B cell (primary cell): Measurements from ENCODE around the gene CCDC187. TPM values are rescaled to one million over a fixed set of nuclear protein-coding genes. Genes with fewer than 3 reads are reported as not detected.

ENCODE experiments used
- ATAC-seq: fragments of 200-7000 bp; cut with Tn5 transposase; one replicate; pipeline ENCODE4 v1.10.0; 2021; ENCODE audit warnings: low read depth, mild to moderate bottlenecking, moderate number of reproducible peaks, moderate library complexity
- CTCF ChIA-PET: fragments of 350-600 bp; sonication (Branson Sonifier 250); formaldehyde crosslinking; loops from one replicate; lab custom pipeline; 2021; ENCODE audit warnings: antibody characterized with exemption, inconsistent platforms; lab: Charles Lee
- POLR2A ChIA-PET: fragments of 350-600 bp; sonication (Branson Sonifier 250); formaldehyde crosslinking; loops from one replicate; lab custom pipeline; 2021; ENCODE audit warnings: antibody characterized with exemption; lab: Charles Lee
- DNase-seq: peaks from one replicate; pipeline ENCODE4 v3.0.0; 2013
- H2AFZ ChIP-seq: 2 replicates; pipeline ENCODE4 v1.6.1; 2012; ENCODE audit warnings: mild to moderate bottlenecking, low read depth, low read length; ENCODE audit not compliant: insufficient read depth, poor library complexity, severe bottlenecking
- H3K27ac ChIP-seq, 2 donors: 1 replicate in 1 of 2; 2 replicates in 1 of 2; pipeline ENCODE4 v1.5.1; 2012 to 2013; ENCODE audit warnings: low read length in 2 of 2, mild to moderate bottlenecking in 2 of 2, moderate library complexity in 1 of 2
- H3K27me3 ChIP-seq, 4 experiments: fragments of 200-600 bp in 1 of 4; sonication (generic) in 1 of 4; replicated peaks in 1 of 4; 1 replicate in 2 of 4; 2 replicates in 2 of 4; pipeline versions ENCODE4 v1.6.1 to v1.7.0; 2013 to 2016; ENCODE audit warnings: low read length in 3 of 4, mild to moderate bottlenecking in 2 of 4, mixed read lengths in 1 of 4, moderate library complexity in 1 of 4; ENCODE audit not compliant: insufficient read depth in 4 of 4, control insufficient read depth in 3 of 4; ENCODE audit errors: control extremely low read depth in 1 of 4
- H3K36me3 ChIP-seq, 2 experiments: replicated peaks in 1 of 2; 1 replicate in 1 of 2; 2 replicates in 1 of 2; pipeline versions ENCODE4 v1.6.1 to v1.7.1; 2013; ENCODE audit warnings: low read length in 1 of 2; ENCODE audit not compliant: insufficient read depth in 2 of 2, control insufficient read depth in 1 of 2; ENCODE audit errors: control extremely low read depth in 1 of 2, extremely low read depth in 1 of 2
- H3K4me1 ChIP-seq, 2 donors: fragments of 200-600 bp in 1 of 2; sonication (generic) in 1 of 2; 1 replicate in 1 of 2; 2 replicates in 1 of 2; pipeline versions ENCODE4 v1.5.1 to v1.6.1; 2013 to 2017; ENCODE audit warnings: low read length in 2 of 2; ENCODE audit not compliant: control insufficient read depth in 2 of 2, insufficient read depth in 2 of 2
- H3K4me2 ChIP-seq: replicated peaks from 2 replicates; pipeline ENCODE3; 2012; ENCODE audit warnings: mild to moderate bottlenecking, low read depth, low read length; ENCODE audit not compliant: poor library complexity, severe bottlenecking
- H3K4me3 ChIP-seq, 5 experiments: fragments of 200-600 bp in 1 of 5; sonication (generic) in 1 of 5; 1 replicate in 3 of 5; 2 replicates in 2 of 5; pipeline versions ENCODE4 v1.5.1 to v1.7.0; 2011 to 2016; ENCODE audit warnings: low read length in 4 of 5, mild to moderate bottlenecking in 4 of 5, low read depth in 2 of 5, control low read depth in 1 of 5, moderate library complexity in 1 of 5; ENCODE audit not compliant: insufficient read depth in 1 of 5; ENCODE audit errors: control extremely low read depth in 1 of 5, extremely low read depth in 1 of 5
- H3K79me2 ChIP-seq: fragments of 200-600 bp; sonication (generic); one replicate; pipeline ENCODE4 v1.6.0; 2016; ENCODE audit warnings: low read length; ENCODE audit not compliant: control insufficient read depth, insufficient read depth
- H3K9ac ChIP-seq: fragments of 200-600 bp; sonication (generic); 2 replicates; pipeline ENCODE4 v1.6.1; 2017; ENCODE audit warnings: mild to moderate bottlenecking, low read length, moderate library complexity
- H3K9me3 ChIP-seq, 3 donors: one replicate each; pipeline versions ENCODE4 v1.6.1 to v1.7.1; 2013; ENCODE audit warnings: low read length in 2 of 3; ENCODE audit not compliant: control insufficient read depth in 2 of 3, insufficient read depth in 1 of 3; ENCODE audit errors: control extremely low read depth in 1 of 3
- H4K20me1 ChIP-seq: 2 replicates; pipeline ENCODE4 v1.6.0; 2012; ENCODE audit warnings: mild to moderate bottlenecking, low read length; ENCODE audit not compliant: insufficient read depth, control insufficient read depth, poor library complexity, severe bottlenecking
- H3K27ac Mint-ChIP-seq: one replicate; pipeline ENCODE4 v1.8.0; 2021; ENCODE audit warnings: mixed read lengths
- H3K27me3 Mint-ChIP-seq: one replicate; pipeline ENCODE4 v1.8.0; 2021; ENCODE audit warnings: mixed read lengths
- H3K4me1 Mint-ChIP-seq: one replicate; pipeline ENCODE4 v1.8.0; 2021; ENCODE audit warnings: mixed read lengths
- H3K4me3 Mint-ChIP-seq: one replicate; pipeline ENCODE4 v1.8.0; 2021; ENCODE audit warnings: mixed read lengths
- H3K9me3 Mint-ChIP-seq: one replicate; pipeline ENCODE4 v1.8.0; 2022; ENCODE audit warnings: mixed read lengths; ENCODE audit not compliant: insufficient read depth
- EZH2 ChIP-seq: IDR thresholded peaks from 2 replicates; pipeline ENCODE4 v1.6.1; 2012; ENCODE audit warnings: borderline replicate concordance, low read depth, mild to moderate bottlenecking, moderate library complexity, low read length; ENCODE audit not compliant: insufficient read depth, poor library complexity, severe bottlenecking
- WGBS: methylation state at CpG from one replicate; pipeline ENCODE4 v1.1.5; 2013; ENCODE audit warnings: missing lambda C conversion rate; ENCODE audit not compliant: insufficient coverage; 5-methylcytosine and 5-hydroxymethylcytosine counted together
- intact Hi-C: fragments of 100-400 bp; cut with micrococcal nuclease; formaldehyde crosslinking; loops from one replicate; pipeline ENCODE4 v1.10.0; 2022
- polyA plus RNA-seq: library from polyadenylated mRNA; depleted of rRNA; stranded (reverse); fragments of >200 nt; gene quantifications from 2 replicates; pipeline ENCODE4 v1.2.3, GENCODE V29; 2012
- total RNA-seq, 2 donors: library from RNA; stranded (reverse); fragments of 120-200 nt in 1 of 2; gene quantifications; 1 replicate in 1 of 2; 2 replicates in 1 of 2; pipeline versions ENCODE4 v1.2.3 to v1.2.4, GENCODE V29; 2013 to 2022
- TF ChIP-seq, protein P1 (sequence below): fragments of 200-600 bp; IDR thresholded peaks from one replicate; pipeline ENCODE4 v1.8.0; 2022; ENCODE audit warnings: antibody characterized with exemption, mild to moderate bottlenecking

CCDC187 gene
- total and polyA plus RNA-seq, 2 donors (not counting 1 experiment from before 2014, with no cell fraction given) = 1.5 to 7.6 TPM

DNA sequence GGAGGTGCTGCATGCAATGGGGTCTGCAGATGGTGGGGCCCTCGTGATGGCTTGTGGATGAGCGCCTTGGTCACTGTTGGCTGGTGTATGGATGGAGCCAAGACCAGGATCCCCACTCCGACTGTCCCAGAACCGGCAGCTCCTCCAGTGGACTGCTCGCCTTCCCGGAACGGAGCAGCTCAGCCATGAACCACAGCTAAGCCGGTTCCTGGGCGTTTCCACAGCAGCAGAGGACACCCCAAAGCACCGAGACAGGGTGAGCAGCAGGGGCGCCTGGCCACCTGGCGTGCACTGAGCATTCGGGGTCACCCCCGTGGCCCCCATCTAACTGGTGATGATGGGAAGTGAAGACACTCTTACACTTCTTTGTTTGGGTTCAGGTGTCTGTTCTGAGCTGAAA, 26.1 kb downstream of the CCDC187 start:
- no peaks in the 10 kb centered on the region for H3K79me2 ChIP-seq
- no peak overlapping the region for H2AFZ ChIP-seq
- CTCF ChIA-PET = interaction anchor here (1.2 to 2.1 kb wide), 4 partner anchors 10 to 118 kb away, joined by 3 to 9 read pairs (median 6); no protein-coding TSS in a partner anchor
- TF ChIP-seq EZH2 = no peak
- TF ChIP-seq, protein P1, sequence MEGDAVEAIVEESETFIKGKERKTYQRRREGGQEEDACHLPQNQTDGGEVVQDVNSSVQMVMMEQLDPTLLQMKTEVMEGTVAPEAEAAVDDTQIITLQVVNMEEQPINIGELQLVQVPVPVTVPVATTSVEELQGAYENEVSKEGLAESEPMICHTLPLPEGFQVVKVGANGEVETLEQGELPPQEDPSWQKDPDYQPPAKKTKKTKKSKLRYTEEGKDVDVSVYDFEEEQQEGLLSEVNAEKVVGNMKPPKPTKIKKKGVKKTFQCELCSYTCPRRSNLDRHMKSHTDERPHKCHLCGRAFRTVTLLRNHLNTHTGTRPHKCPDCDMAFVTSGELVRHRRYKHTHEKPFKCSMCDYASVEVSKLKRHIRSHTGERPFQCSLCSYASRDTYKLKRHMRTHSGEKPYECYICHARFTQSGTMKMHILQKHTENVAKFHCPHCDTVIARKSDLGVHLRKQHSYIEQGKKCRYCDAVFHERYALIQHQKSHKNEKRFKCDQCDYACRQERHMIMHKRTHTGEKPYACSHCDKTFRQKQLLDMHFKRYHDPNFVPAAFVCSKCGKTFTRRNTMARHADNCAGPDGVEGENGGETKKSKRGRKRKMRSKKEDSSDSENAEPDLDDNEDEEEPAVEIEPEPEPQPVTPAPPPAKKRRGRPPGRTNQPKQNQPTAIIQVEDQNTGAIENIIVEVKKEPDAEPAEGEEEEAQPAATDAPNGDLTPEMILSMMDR = no peak
- intact Hi-C loops = no loop called here
- H4K20me1 ChIP-seq = no peaks in the 10 kb centered on the region
- Mint-ChIP-seq H3K27me3 (peaks cover 4% of the 10 kb centered on the region), H3K9me3 (no peaks in the 10 kb centered on the region), H3K4me1 (peaks cover 14% of the 10 kb centered on the region), H3K27ac (no peak overlapping the region), H3K4me3 (no peak overlapping the region)
- ATAC-seq = no peak
- 85% methylated on average over 14 of the region's 14 CpGs for WGBS
- H3K9me3 ChIP-seq = peaks cover 0 to 7% (median 0%) of the 10 kb centered on the region in 3 donors
- no peaks in the 10 kb centered on the region for H3K27me3 ChIP-seq
- no peak overlapping the region for H3K9ac ChIP-seq
- POLR2A ChIA-PET = no interaction called here
- H3K27ac ChIP-seq = no peak overlapping the region
- H3K4me2 ChIP-seq = no peak overlapping the region
- H3K4me1 ChIP-seq = peaks cover 9 to 12% of the 10 kb centered on the region in 2 donors
- no peak overlapping the region for H3K4me3 ChIP-seq
- no peak for DNase-seq
- H3K36me3 ChIP-seq = no peaks in the 10 kb centered on the region

DNA sequence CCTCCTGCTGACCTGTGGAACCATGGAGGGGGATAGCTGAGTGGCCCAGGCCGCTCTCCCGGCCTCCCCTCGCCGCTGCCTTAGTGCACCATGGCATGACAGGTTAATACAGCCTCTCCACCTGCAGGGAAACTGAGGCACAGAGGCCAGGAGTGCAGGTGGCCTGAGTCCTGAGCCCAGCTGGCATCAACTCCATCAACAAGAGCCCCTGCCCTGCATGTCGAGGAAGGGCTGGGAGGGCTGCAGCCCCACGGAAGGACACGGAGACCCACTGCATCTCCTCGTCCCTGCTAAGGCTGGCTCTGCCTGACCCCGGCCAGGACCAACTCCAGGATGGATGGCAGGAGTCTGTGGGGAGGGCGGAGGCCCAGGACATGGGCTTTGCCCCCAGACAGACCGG, 27.2 kb downstream of the CCDC187 start:
- Histone ChIP-seq H3K36me3 (no peaks in the 10 kb centered on the region), H4K20me1 (no peaks in the 10 kb centered on the region), H3K27ac (no peak overlapping the region), H3K4me3 (no peak overlapping the region), H3K9me3 (peaks cover 0 to 3% (median 0%) of the 10 kb centered on the region in 3 donors), H2AFZ (no peak overlapping the region), H3K4me2 (no peak overlapping the region), H3K4me1 (peaks cover 0 to 2% of the 10 kb centered on the region in 2 donors), H3K9ac (no peak overlapping the region), H3K79me2 (no peaks in the 10 kb centered on the region), H3K27me3 (no peaks in the 10 kb centered on the region)
- no peak for TF ChIP-seq EZH2
- TF ChIP-seq, protein P1 = no peak
- ATAC-seq = no peak
- 83% methylated on average over 11 of the region's 11 CpGs for WGBS
- Mint-ChIP-seq H3K4me3 (no peak overlapping the region), H3K27me3 (peaks cover 4% of the 10 kb centered on the region), H3K4me1 (peaks cover 4% of the 10 kb centered on the region), H3K9me3 (no peaks in the 10 kb centered on the region), H3K27ac (no peak overlapping the region)
- ChIA-PET POLR2A (no interaction called here), CTCF (no interaction called here)
- no peak for DNase-seq
- intact Hi-C loops = no loop called here
